Keratinocyte (primary cell): Measurements from ENCODE around the gene CCDC33.

Experiments used
- EZH2 ChIP-seq: IDR thresholded peaks from one replicate; pipeline ENCODE4 v1.6.1; 2012; ENCODE audit warnings: inconsistent platforms, mild to moderate bottlenecking, low read length, moderate library complexity
- TF ChIP-seq, protein P1 (sequence below), 3 experiments: IDR thresholded peaks in 1 of 3; conservative IDR thresholded peaks in 1 of 3; optimal IDR thresholded peaks in 1 of 3; 2 replicates in 2 of 3; 3 replicates in 1 of 3; pipeline versions ENCODE3 to v1.5.1; 2011; ENCODE audit warnings: low read length in 3 of 3, mild to moderate bottlenecking in 3 of 3, moderate library complexity in 2 of 3, control low read depth in 1 of 3, inconsistent platforms in 1 of 3; ENCODE audit not compliant: insufficient read depth in 2 of 3; ENCODE audit errors: extremely low read depth in 1 of 3

DNA sequence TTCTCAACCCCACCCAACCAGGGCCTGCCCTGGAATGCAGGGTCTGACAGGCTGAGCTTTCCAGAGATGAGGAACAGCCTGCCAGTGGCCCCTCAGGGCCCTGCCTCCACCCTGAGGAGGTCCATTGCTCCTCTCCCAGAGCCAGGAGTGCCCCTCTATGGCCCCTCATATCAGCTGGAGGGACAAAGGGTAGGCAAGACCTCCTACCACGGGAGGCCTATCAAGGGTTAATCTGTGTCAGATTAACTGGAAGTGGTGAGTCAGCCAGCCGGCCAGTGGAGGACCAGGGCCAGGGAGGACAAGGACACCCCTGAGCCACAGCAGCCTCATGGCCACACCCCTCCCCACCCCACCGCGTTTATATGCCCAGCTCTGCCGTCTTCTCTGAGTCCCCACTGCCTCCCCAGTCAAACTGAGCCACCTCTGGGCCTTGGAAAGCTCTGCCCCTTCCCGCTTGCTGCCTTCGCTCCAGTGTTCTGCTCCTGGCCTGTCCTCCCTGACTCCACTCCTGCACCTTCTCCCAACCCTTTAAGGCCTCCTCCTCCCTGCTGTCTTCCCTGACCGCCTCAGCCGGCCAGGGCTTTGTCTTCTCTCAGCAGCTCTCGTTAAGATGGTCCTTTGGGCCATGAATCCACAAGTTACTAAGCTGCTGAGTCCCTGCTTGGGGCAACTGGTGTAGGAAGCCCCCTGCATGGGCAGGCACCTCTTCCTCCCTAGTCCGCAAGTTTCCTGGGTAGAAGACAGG lies 6.5 kb downstream of the CCDC33 start:
- TF ChIP-seq, protein P1, sequence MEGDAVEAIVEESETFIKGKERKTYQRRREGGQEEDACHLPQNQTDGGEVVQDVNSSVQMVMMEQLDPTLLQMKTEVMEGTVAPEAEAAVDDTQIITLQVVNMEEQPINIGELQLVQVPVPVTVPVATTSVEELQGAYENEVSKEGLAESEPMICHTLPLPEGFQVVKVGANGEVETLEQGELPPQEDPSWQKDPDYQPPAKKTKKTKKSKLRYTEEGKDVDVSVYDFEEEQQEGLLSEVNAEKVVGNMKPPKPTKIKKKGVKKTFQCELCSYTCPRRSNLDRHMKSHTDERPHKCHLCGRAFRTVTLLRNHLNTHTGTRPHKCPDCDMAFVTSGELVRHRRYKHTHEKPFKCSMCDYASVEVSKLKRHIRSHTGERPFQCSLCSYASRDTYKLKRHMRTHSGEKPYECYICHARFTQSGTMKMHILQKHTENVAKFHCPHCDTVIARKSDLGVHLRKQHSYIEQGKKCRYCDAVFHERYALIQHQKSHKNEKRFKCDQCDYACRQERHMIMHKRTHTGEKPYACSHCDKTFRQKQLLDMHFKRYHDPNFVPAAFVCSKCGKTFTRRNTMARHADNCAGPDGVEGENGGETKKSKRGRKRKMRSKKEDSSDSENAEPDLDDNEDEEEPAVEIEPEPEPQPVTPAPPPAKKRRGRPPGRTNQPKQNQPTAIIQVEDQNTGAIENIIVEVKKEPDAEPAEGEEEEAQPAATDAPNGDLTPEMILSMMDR (optimal IDR thresholded peaks at IDR 0.05 in 1 of 3, IDR thresholded peaks at IDR 0.05 in 1 of 3, conservative IDR thresholded peaks at IDR 0.05 in 1 of 3; ENCODE audit: extremely low read depth in 1 of 3, insufficient read depth in 2 of 3, low read length in 3 of 3), result no peak
- no peak for TF ChIP-seq EZH2
